Measurements from ENCODE around the gene TEP1. TPM values are rescaled to one million over a fixed set of nuclear protein-coding genes. Genes with fewer than 3 reads are reported as not detected.
"Not testable (repeated sequence)": the region's sequence is repeated elsewhere in the genome, so short reads cannot be mapped to it uniquely, and the experiment has no call there.

The TEP1 gene
- total RNA-seq, 1 donor from 2014 or later: 32.5 TPM

DNA sequence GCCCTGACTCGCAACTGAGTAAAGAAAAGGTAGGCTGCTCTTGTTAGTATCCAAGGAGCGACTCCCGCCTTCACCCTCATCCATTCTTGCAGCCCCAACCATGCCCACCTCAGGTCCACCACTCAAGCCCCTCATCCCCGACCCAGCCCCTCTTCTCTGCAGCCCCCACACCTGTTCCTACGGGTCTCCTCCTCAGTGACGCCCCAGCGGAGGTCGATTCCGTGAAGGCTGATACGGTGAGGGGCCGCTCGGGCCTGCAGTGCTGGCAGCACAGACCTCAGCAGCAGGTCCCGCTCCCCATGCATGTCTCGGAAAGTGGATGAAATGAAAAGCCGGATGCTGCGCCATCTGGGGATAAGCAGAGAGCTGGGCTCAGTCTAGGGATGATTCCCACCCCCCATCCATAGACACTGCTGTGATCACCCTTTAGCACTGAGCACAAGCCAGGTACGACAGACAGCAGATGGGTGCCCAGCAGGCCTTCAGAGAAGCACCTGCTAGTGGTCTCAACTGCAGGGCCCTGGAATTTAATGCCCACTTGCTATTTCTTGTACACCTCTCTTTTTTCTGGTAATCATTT lies 26.9 kb downstream of the TEP1 start:
- no peak for DNase-seq (ENCODE audit: low read depth)

DNA sequence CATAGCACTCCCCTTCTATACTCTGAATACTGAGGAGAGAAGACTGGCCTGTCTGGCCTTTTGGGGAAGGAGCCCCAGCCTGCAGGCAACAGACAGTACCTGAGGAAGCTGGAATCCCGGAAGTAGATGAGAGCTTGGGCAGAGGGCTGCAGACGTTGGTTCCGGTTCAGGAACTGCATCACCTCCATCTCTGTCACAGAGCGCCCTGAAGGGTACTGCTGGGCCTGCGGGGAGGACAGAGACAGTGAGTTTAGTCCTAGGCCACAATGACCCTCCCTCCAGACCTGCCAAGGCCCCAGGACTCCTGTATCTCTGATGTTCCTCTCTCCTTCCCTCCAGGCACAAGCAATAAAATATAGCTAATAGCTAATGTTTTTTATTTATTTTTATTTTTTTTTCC lies 28.4 kb downstream of the TEP1 start:
- no peak for DNase-seq (ENCODE audit: low read depth)

DNA sequence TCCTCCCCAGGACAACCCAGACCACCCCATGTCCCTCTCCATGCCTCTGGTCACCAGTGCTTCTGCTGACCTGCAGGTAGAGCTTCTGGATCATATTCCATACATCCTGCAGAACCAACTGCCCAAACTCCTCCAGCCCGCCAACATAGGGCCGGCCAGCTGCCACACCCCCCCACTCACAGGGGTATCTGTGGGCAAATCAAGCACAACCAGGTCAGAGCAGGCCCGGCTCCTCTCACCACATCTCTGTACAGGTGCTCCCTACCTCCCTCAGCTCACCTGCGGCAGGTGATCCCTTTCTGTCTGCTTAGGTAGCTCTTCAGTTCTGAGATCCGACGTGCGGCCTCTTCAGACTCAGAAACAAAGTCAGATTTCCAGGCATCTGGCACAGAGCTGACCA lies 29.0 kb downstream of the TEP1 start:
- no peak for DNase-seq (ENCODE audit: low read depth)

DNA sequence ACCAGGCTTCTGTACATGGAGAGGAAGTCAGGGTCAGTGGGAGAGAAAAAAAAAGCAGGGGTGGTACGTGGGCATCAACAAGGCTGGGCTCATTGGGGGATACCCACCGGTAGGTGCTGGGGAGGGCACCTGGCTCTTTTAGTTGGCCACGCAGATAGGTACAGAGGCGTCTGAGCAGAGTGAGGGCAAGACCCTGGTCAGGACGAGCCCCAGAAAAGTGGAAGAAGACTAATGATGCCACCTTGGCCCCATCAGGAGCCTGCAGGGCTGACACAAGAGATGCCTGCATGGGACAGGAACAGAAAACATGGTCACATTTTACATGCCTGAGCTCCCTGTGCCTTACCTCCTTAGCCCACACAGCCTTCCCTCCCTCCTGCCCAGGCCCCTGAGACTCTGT lies 29.7 kb downstream of the TEP1 start:
- DNase-seq (ENCODE audit: low read depth): no peak

DNA sequence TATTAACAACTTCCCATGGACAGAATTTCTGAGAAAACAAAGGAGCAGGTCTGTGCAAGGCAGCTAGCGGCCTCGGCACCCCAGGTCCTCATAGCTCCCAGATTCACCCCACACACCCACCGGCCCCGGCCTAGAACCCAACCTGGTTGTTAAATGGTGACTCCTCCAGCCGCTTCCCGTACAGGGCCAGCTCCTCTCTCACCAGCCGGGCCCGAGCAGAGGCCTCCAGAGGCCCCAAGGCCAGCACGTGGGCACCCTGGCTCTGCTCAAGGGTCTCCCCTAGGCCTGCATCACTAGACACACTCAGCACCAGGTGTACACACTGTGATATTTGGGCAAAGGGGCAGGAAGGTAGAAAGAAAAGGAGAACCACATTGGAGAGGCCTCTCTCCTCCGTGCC lies 30.3 kb downstream of the TEP1 start:
- no peak for DNase-seq (ENCODE audit: low read depth)

DNA sequence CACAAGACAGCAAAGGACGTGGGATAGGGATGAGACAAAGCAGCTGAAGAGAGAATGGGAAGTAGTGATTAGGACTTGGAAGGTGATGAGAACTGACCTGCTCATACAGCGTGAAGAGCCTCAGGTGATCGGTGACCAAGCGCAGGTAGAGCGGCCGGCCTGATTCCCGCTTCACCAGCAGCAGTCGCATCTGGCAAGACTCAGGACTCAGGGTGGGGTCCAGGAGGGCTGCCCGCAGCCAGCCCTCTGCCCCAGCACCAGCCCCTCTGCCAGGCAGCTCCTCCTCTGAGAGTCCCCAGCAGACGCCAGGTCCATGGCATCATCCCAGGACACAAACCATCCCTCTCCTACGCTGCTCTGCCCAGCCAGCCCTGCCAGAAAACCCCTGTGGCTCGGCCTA lies 30.8 kb downstream of the TEP1 start:
- no peak for DNase-seq (ENCODE audit: low read depth)

DNA sequence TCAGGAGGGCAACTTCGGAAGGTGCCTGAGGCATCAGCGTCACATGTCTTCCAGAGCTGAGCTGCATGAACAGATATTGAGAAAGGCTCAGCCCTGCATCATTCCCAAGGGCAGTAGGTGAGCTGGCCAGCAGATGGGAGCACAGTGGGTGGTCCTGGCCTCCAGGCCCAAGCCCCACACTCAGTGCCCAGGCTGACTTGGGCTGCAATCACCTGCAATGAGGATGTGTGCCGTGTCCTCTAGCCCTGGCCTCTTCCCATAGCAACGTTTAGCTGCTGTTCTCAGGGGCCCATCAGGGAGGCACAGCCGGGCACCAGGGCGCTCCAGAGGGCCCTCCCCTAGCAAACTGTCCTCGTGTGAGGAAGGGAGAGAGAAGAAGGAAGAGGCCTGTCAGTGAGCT lies 32.0 kb downstream of the TEP1 start:
- no peak for DNase-seq (ENCODE audit: low read depth)

DNA sequence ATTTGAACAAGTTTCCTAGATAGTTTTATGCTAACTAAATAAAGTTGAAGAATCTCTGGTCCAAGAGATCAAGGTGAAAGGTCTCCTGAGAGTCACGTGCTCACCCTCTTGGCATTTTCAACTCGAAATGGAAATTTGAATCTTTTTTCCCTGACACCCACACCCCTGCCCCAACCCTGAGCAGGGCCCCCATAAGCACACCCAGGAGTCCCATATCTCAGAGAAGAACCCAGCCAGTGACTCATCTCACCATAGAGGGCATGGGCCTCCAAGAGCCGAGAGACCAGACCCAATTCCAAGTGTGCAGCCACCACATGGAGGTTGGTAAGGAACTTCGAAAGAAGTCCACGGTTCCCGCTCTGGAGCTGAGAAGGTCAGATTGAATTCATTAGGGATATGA lies 32.6 kb downstream of the TEP1 start:
- DNase-seq (ENCODE audit: low read depth): no peak

DNA sequence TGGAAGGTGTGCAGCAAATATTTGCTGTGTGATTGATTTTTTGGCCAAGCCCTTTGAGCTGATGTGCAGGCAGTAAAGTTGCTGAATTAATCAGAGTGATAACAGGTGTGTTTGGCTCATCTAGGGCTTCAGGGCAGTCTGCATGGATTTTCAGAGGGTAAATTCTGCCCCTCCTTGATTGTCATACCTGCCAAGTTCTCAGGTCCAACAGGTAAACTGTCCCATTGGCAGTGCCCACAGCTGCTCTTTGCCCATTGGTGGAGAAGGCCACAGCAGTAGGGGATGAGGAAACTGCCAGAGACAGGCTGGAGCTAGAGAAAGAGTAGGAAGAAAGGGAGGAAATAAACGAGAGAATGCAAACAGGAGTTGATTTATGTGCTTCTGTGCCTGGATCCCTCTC lies 33.6 kb downstream of the TEP1 start:
- no peak for DNase-seq (ENCODE audit: low read depth)

DNA sequence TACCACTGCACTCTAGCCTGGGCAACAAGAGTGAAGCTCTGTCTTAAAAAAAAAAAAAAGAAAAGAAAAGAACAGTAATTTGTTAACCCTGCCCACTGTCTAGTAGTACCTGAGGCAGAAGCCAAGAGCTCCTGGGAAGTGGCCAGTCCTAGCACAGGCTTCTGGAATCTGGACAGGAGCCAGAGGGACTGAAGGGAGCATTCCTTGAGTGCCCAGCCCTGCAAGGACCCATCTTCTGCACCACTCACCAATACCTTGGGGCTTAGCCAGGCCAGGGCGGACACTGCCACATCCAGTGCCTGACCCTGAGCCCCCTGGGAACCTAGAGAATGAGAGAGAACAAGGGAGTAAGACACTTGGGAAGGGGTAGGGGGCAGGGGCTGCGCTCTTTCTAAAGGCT lies 36.1 kb downstream of the TEP1 start:
- DNase-seq (ENCODE audit: low read depth): no peak

DNA sequence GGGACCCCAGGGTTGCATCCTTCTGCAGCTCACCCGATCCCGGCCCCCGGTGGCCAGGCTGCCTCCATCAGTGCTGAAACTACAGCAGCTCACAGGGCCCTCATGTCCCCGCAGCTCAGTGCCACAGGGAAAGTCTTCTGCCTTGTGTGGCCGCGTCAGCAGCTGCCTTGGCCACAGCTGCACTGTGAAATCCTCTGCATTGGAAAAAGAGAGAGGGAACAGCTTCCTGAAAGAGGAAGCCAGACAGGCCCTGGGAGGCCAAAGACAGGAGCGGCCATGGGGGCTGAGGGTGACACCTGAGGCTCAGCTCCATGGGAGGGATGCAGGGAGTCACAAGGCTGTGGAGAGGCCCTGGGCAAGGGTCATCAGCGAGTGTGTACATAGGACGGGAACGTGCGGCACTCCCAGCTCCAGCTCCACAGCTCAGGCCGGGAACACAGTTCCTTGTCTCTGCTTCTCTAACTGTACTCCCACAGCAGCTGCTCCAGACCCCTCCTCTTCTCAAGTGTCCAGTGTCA lies 37.2 kb downstream of the TEP1 start:
- no peak for DNase-seq (ENCODE audit: low read depth)

DNA sequence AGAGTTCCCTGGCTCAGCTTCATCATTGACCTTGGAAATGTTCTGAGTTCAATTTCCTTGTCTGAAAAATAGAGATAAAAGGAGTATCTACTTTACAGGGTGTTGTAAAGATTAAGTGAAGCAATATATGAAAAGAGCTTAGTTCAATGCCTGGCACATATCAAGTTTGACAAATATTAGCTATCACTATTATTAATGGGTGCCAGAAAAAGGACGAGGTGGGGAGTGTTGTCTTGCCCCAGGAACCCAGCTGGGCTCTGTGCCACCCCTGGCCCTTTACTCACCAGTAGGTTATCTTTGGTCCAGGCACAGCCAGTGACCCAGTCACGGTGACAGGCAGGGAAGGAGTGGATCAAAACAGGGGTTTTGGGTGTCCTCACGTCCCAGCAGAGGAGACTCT lies 37.8 kb downstream of the TEP1 start:
- no peak for DNase-seq (ENCODE audit: low read depth)

DNA sequence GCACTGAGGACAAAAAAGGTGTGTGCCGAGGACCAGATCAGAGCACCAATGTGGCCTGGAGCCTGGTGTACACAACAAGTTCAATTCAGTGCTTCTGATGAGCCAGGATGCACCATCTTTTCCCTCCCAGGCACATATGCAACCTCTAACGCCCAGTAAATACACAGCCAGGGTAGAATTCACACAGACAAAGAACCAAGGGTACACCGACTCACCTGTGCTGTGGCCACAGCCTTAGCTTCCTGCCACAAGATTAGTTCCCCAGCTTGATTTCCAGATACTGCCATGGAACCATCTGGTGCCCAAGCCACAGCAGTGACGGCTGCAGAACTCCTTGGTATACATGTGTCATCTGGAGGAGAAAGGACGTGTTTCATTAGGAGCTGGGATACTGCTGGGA lies 40.5 kb downstream of the TEP1 start:
- no peak for DNase-seq (ENCODE audit: low read depth)

DNA sequence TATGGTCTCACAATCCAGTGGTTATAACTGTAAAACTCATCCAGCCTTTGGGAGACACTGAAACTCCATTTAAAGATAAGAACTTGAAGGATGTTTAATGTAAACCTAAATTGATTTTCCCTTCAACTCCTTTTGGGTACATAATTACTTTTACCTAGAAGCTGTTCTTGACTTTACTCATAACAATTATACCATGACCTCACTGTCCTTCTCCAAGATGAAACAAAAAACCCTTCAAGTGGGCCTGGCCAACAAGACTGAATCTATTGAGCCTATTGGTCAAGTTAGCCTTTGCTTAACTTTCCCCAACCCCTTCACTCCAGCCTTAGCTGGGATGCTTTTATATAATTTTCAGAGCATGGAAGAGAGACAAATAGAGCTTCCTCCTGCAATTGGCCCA lies 47.4 kb downstream of the TEP1 start:
- no peak for DNase-seq (ENCODE audit: low read depth)

DNA sequence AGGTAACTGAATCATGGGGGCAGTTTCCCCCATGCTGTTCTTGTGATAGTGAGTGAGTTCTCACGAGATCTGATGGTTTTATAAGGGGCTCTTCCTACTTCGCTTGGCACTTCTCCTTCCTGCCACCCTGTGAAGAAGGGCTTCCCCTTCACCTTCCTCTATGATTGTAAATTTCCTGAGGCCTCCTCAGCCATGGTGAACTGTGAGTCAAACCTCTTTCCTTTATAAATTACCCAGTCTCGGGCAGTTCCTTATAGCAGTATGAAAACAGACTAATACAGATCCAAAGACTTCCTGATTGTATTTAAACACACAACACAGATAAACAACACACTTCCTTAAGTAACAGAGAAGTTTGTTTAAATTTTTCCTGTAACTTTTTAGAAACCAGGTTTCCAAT lies 54.8 kb downstream of the TEP1 start:
- DNase-seq (ENCODE audit: low read depth): not testable (repeated sequence)

DNA sequence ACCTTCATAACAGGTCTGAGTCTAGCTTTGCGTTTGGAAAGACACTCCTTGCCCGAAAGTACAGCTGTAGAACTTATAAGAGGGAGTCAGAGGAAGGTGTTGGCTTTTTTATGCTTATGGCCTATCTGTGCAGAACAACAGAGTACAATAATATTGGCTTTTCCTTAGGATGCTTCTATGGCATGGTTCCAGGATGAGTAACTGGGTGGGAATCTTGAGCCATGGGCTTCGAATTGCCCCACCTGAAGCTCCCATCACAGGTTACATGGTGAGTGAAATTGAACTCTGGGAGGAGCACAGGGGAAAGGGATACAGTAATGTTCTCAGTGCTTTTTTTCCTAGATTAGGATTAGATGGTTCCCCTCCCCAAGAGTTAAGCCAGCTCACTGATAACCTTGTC lies 56.9 kb downstream of the TEP1 start:
- DNase-seq (ENCODE audit: low read depth): no peak

DNA sequence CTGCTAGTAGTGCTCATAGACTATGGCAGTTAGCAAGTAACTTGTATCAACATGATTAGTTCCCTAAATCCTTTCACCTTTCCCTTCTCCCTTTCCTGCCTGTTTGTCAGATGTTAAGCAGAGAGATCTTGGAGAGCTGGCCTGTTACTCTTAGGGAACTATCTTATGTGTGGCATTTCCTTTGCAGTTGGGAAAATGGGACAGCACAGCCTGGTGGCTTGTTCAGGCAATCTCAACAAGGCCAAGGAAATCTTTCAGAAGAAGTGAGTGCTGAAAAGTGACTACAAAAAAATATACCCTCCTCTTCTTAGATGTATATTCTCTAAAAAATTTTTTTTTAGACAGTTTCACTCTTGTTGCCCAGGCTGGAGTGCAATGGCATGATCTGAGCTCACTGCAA lies 62.4 kb downstream of the TEP1 start:
- peak; percentile 13 for DNase-seq (ENCODE audit: low read depth)

DNA sequence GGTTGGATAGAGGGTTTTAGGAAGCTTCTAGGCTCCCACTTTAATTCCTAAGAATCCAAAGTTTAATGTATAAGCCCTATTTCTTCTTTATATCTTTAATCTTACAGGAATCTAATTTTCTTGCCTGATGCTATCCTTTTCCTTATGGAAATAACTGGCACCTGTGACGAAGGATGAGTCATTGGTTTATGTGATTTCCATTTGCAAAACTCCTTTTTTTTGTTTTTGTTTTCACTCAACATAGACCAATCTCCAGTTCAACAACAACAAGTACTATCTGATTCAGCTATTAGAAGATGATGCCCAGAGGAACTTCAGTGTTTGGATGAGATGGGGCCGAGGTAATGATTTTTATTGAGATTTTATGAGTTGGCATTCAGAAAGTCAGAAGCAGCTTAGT lies 63.0 kb downstream of the TEP1 start:
- no peak for DNase-seq (ENCODE audit: low read depth)

DNA sequence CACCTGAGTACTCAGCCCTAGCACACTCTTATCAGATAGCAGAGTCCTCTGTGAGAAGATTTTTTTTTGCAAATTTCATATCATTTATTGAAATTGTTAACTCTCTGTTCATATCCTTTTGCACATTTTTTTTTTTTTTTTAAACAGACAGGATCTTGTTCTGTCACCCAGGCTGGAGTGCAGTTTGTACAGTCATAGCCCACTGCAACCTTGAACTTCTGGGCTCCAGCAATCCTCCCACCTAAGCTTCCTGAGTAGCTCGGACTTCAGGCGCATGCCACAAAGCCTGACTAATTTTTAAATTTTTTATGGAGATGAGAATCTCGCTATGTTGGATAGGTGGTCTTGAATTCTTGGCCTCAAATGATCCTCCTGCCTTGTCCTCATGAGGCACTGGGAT lies 65.6 kb downstream of the TEP1 start:
- no peak for DNase-seq (ENCODE audit: low read depth)

DNA sequence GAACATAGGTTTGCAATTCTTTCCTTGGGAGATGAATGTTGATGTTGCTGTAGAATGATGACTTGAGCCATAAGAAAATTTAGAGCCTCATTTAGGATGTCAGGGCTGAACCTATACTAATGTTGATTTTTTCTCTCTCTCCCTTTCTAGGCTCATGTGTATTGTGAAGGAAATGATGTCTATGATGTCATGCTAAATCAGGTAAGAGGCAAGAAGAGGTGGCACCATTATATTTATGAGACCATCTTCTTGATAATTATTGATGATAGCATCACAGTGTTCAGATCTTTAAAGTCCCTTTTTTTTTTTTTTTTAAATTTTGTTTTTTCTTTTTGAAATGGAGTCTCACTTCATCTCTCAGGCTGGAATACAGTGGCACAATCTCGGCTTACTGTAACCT lies 66.6 kb downstream of the TEP1 start:
- no peak for DNase-seq (ENCODE audit: low read depth)

DNA sequence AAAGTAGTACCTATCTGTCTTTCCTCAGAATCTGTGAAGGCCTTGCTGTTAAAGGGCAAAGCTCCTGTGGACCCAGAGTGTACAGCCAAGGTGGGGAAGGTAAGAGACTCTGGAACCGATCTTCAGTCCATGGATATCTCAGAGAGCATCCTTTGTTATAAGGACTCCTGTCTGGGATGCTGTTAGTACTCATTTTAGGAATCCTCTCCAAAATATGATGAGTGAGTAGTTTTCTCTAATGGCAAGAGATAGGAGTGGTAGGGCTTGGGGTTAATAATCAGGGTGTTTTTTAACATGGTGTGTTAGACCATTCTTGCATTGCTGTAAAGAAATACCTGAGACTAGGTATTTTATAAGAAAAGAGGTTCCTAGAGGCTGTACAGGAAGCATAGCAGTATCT lies 67.9 kb downstream of the TEP1 start:
- DNase-seq (ENCODE audit: low read depth): no peak

DNA sequence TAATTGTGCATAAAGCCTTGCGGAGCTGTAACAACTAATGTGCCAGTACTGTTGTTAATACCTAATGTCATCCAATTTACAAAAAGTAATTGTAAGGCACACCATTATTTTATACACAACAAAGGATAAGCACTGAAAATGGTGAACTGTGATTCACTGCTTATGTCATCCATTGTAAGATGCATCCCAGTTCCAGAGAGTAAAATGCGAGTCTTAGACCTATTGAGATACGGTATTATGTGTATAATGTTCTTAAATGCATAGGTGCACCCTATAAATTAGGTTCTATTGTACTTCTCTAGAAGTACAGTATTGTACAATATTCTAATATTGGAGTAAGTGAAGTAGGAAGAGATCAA lies 69.5 kb downstream of the TEP1 start:
- DNase-seq (ENCODE audit: low read depth): peak; percentile 34

DNA sequence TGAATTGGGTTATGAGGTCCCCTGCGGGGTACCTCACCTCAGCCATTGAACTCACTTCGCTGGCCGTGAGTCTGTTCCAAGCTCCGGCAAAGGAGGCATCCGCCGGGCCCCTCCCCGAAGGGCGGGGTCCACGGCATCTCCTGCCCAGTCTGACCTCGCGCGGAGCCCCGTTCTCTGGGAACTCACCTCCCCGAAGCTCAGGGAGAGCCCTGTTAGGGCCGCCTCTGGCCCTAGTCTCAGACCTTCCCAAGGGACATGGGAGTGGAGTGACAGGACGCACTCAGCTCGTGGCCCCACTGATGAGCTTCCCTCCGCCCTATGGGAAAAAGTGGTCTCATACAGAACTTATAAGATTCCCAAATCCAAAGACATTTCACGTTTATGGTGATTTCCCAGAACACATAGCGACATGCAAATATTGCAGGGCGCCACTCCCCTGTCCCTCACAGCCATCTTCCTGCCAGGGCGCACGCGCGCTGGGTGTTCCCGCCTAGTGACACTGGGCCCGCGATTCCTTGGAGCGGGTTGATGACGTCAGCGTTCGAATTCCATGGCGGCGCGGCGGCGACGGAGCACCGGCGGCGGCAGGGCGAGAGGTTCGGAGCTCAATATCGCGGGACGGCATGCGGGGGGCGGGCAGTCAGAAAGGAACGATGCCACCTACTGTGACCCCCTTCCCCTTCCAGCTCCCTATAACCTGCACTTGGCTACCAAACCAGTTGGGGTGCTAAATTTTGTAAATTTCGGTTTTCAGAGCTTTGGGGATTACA lies 70.0 kb downstream of the TEP1 start, which contains the start of gene PARP2:
PARP2 (plus strand) TSS at position 544 of the 770 bp plus-strand sequence; CDS start at position 551, 7 bp downstream.
- peak; percentile 97 for DNase-seq (ENCODE audit: low read depth)

DNA sequence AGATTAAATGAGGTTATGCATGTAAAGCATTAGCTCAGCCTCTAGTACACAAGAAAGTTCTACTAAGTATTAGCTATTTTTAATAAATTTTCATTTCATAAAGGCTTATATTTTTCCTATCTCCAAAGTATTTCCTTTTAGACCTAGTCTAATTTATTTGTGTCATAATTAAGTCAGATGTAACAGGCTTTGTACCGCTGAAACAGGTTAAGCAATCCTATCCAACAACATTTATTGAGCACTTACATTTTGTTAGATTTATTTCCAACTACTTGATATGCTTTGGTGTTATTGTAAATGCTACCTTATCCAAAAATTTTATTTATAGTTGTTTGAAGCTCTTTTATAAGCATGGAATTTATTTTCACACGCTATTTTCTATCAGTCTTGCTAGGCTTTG lies 71.7 kb downstream of the TEP1 start:
- no peak for DNase-seq (ENCODE audit: low read depth)
